NCI-H524 (cell line): ENCODE data around the gene UBE4B.
"Not testable (repeated sequence)": the region's sequence is repeated elsewhere in the genome, so short reads cannot be mapped to it uniquely, and the experiment has no call there.

Experiments
- DNase-seq, 2 experiments: peaks; one replicate each; lab custom pipeline; 2025; lab: John Stamatoyannopoulos, UW

Gene UBE4B

DNA sequence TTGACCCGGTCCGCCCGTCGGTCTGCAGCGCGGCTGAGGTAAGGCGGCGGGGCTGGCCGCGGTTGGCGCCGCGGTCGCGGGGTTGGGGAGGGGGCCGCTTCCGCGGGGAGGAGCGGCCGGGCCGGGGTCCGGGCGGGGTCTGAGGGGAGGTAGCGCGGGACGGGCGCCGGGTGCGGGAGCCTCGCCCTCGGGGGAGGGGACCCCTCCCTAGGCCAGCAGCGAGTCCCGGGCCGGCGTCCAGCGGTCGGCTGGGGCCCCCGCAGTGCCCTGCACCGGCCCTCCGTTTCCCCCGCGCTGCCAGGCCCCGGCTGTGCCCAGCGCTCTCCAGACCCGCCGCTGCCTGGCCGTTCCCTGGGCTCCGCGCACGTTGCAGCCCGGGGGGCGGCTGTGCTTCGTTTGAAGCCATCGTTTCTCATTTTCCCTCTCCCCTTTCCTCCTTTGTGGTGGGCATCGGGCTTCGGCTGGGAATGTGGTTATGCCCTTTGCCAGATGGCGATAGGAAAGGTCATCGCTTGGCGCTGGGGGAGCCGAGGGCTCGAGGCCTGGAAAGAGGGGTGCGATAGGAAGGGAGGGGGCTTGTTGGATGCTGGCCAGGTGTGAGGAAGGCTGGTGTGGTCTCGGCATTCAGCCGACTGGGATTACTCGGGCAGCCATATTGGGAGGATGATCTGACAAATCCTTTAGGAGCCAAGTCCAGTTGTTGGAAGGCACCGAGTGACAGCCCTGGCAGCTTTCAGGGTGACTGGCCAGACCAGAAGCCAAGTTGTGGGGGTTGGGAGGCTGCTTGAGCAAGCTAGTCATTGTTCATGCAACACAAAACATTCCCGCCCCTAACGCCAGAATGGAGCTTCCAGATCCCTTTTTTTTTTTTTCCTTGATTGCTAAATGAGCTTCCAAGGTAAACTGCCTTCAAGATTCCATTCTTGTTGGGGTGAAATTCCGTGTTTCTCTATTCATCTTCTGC, 178.4 kb downstream of the UBE4B start:
- peak; percentile 43 to 78 for DNase-seq

DNA sequence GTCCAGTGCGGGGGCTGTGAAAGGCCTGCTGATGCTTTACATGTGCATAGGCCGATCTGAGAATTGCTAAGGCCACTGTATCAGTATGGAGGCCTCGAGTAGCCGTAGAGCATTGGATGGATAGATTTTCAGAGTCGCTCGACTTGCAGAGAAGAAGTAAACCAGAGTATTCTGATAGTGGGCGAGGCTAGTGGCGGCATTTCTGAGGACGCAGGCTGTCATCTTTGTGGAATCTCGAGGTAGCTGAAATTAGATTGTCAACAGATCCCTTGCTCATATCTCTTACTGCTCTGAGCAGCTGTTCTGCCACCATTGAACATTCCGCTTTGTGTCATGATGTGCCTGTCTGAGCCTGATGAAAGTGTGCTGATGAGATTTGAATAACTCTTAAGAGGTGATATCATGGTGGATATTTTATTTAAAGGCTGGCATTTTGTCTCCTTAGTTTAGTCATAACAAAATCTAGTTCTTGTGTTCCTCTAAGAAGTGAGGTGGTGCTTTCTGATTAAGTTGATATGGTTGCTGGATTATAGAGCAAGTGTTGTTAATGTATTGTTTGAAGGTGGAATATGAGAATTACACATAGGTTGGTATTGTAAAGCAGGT, 179.2 kb downstream of the UBE4B start:
- peak in 1 of 2 experiments; percentile 47 for DNase-seq

DNA sequence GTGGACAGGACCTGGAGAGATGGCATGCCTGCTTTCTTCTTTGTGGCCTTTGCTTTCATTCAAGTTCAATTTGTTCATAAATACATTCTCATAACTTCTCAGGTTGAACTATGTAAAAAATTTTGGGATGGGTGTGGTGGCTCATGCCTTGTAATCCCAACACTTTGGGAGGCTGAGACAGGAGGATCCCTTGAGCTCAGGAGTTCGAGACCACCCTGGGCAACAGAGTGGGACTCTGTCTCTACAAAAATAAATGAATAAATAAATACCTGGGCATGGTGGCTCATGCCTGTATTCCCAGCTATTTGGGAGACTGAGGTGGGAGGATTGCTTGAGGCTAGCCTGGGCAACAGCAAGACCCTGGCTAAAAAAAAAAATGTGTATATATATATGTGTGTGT, 179.7 kb downstream of the UBE4B start:
- no peak for DNase-seq

DNA sequence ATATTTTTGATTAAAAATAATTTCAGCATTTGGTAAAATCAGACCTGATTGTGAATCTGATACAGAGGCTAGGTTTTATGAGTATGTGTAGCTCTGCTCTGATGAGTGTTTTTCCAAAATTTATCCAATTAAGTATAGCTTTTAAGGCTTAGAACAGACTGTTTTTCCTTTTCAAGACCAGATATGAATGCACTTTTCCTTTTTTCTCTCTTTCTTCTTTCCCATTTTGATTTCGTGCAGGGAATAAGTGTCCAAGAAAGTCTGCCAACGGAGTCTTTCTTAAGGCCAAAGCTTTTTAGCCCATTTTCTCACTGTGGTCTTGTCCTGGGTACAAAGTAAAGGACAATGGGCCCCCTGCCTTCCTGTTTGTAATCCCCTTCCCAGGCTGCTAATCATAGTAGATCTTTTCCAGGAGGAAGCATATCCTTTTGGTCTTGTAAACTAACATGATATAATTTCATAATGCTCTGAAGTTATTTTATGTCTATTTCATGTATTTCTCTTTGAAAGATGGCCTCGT, 180.5 kb downstream of the UBE4B start:
- no peak for DNase-seq

DNA sequence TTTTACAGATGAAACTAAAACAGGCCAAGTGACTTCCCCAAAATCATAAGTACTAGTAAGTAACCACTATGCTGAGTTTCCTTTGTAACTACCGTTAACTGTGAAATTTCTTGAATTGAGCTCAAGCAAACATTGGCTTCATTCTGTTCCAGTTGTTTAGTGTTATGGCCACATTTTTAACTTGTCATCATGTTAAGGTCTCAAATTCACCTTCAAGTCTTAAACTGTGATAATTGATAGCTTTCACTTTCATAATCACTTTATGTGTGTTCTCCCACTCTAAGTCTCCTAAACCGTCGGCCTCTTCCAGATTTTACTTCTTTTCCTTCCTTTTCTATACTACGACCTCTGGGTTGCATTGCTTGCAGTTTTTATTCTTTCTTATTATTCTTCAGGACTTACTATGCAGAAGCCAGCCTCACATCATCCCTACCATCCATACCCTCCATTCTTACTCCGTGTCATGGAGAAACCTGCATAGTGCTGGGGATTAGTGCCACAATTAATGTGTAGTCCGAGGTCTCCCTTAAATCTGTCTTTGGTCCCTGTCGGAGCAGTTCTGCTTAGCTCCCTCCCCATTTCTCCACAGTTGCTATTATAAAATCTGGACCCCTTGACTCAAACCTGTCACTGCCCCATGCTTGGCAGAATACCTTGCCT, 183.5 kb downstream of the UBE4B start:
- DNase-seq, result no peak

DNA sequence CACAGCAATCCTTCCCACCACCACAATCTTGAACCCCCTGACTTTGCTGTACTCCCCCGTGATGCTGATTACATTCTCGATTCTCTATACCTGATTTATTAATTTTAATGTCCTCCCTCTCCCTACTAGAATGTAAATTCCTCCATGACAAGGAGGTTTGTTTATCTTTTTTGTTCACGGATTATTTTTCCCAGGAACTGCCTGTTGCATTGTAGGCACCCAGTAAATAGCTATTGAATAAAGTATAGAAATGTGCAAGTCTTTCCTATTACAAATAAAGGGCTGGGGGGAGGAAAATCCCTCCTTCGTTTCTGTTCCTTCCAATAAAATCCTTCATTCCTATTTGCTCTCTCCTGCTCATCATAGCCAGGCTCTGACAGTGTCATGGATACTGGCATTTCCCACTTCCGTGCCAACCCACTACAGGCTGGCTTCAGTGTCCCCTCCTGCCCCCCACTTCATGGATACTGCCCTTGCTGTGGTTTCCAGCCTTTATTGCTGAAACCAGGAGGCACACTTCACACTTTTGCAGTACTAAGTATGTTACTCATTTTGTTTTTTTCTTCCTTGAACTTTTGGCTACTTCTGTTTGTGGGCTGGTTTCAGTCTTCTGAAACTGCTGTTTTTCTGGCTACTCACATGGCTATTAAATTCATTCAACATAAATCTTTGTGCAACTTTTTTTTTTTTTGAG, 185.1 kb downstream of the UBE4B start:
- DNase-seq, result no peak

DNA sequence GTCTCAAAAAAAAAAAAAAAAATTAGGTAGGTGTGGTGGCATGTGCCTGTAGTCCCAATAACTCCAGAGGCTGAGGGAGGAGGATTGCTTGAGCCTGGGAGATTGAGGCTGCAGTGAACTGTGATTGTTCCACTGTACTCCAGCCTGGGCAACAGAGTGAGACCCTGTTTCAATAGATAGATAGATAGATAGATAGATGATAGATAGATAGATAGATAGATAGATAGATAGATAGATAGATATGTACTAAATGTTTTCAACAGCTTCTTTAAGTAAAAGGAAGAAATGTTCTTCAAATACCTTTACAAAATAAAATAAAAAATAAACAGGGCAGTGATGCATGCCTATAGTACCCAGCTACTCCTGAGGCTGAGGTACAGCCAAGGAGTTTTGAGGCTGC, 187.4 kb downstream of the UBE4B start:
- no peak for DNase-seq

DNA sequence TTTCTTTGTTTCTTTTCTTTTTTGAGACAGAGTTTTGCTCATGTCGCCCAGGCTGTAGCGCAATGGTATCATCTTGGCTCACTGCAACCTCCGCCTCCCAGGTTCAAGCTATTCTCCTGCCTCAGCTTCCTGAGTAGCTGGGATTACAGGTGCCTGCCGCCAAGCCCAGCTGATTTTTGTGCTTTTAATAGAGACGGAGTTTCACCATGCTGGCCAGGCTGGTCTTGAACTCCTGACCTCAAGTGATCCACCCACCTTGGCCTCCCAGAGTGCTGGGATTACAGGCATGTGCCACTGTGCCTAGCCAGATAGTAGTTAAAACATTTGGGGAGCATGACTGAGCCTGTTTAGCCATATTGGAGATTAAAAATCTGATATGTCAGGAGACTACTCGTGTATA, 187.9 kb downstream of the UBE4B start:
- DNase-seq, result not testable (repeated sequence)

DNA sequence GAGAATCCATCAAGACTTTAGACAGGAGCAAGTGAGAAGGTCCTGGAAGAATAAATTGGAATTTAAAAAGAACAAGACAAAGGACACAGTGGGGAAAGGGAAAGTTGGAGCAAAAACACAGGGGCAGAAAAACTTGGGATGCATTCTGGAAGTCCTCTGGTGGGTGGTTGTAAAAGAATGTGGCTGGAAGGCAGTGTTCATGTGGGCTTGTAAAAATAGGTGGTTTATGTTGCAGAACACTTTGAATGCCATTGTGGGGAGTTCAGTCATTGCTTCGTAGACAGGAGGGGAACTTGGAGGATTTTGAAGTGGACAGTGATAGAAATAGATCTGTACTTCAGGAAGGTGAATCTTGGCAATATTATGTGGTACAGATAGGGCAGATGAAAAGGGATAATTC, 192.8 kb downstream of the UBE4B start:
- DNase-seq, result no peak

DNA sequence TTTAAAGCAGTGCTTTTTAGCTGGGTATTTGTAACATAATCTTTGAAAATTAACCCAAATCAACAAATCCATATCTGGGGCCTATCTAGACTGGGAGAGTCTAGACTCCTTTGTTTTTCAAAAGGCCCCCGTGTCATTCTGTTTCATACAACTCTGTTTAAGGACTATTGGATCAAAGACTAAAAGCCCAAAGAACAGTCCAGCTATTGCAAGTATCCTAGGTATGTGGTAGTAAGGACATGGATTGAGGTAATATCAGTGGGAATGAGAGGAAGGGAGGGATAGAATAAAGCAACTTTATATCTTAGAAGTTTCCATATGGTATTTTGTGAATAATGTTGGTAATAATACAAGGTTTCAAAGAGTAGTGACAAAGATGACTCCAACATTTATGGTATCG, 195.8 kb downstream of the UBE4B start:
- no peak for DNase-seq

DNA sequence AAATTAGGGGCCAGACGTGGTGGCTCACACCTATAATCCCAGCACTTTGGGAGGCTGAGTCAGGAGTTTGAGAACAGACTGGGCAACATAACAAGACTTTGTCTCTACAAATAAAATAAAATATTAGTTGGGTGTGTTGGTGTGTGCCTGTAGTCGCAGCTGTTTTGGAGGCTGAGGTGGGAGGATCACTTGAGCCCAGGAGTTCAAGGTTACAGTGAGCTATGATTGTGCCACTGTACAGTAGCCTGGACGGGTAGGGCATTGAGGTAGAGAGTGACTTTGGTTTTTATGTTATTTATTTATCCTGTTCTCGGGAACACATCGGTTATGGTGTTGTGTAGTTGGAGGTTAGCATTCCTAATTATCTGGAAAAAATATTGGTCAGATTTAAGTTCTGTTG, 197.1 kb downstream of the UBE4B start:
- no peak for DNase-seq
